Gastroesophageal sphincter (tissue), 4 donors: ENCODE data around the gene SCGB1D1. TPM values are rescaled to one million over a fixed set of nuclear protein-coding genes. Genes with fewer than 3 reads are reported as not detected.

Source experiments
- ATAC-seq: fragments of 150-250 bp; one replicate; pipeline ENCODE4 v1.9.1; 2016; ENCODE audit warnings: mild to moderate bottlenecking, moderate library complexity
- H3K27ac ChIP-seq, 4 donors: fragments of 200-600 bp; sonication (generic) in 3 of 4; 1 replicate in 3 of 4; 2 replicates in 1 of 4; pipeline ENCODE4 v1.5.1; 2016 to 2019
- H3K27me3 ChIP-seq: fragments of 200-600 bp; sonication (generic); one replicate; pipeline ENCODE4 v1.5.1; 2019
- H3K36me3 ChIP-seq, 2 donors: fragments of 200-600 bp; sonication (generic); one replicate each; pipeline ENCODE4 v1.5.1; 2019; ENCODE audit warnings: control low read depth in 1 of 2
- H3K4me1 ChIP-seq, 3 donors: fragments of 200-600 bp; sonication (generic); 1 replicate in 2 of 3; 2 replicates in 1 of 3; pipeline ENCODE4 v1.5.1; 2016 to 2019; ENCODE audit warnings: control low read depth in 2 of 3
- H3K4me3 ChIP-seq, 2 donors: fragments of 200-600 bp; sonication (generic); one replicate each; pipeline ENCODE4 v1.5.1; 2019; ENCODE audit warnings: mild to moderate bottlenecking in 1 of 2, moderate library complexity in 1 of 2
- H3K9me3 ChIP-seq, 3 donors: fragments of 200-600 bp; sonication (generic); one replicate each; pipeline ENCODE4 v1.5.1; 2017 to 2019; ENCODE audit warnings: control low read depth in 2 of 3
- EP300 ChIP-seq: sonication (generic); formaldehyde crosslinking; IDR thresholded peaks from one replicate; pipeline ENCODE4 v1.6.1; 2017; ENCODE audit warnings: antibody characterized with exemption, mild to moderate bottlenecking
- POLR2A ChIP-seq, 2 donors: fragments of 450-650 bp; IDR thresholded peaks; one replicate each; pipeline ENCODE4 v1.6.1; 2017; ENCODE audit warnings: antibody characterized with exemption in 2 of 2, mild to moderate bottlenecking in 2 of 2, moderate library complexity in 1 of 2
- POLR2AphosphoS5 ChIP-seq: sonication (generic); formaldehyde crosslinking; IDR thresholded peaks from one replicate; pipeline ENCODE4 v1.6.1; 2017; ENCODE audit warnings: antibody characterized with exemption
- WGBS, 2 donors: methylation state at CpG; one replicate each; pipeline ENCODE4 v1.1.5; 2018; ENCODE audit warnings: low coverage in 1 of 2; 5-methylcytosine and 5-hydroxymethylcytosine counted together
- total RNA-seq, 4 donors: library from RNA; depleted of rRNA; stranded (reverse); fragments of >200 nt; gene quantifications; one replicate each; pipeline ENCODE4 v1.1.0, GENCODE V29; 2016
- TF ChIP-seq, protein P1 (sequence below), 4 experiments: fragments of 200-600 bp in 2 of 4; fragments of 450-650 bp in 2 of 4; sonication (generic) in 1 of 4; IDR thresholded peaks; one replicate each; pipeline ENCODE4 v1.5.1; 2017 to 2019; ENCODE audit warnings: antibody characterized with exemption in 4 of 4, mild to moderate bottlenecking in 2 of 4, moderate library complexity in 2 of 4

Gene SCGB1D1
- total RNA-seq, 4 donors from 2014 or later = not detected

DNA sequence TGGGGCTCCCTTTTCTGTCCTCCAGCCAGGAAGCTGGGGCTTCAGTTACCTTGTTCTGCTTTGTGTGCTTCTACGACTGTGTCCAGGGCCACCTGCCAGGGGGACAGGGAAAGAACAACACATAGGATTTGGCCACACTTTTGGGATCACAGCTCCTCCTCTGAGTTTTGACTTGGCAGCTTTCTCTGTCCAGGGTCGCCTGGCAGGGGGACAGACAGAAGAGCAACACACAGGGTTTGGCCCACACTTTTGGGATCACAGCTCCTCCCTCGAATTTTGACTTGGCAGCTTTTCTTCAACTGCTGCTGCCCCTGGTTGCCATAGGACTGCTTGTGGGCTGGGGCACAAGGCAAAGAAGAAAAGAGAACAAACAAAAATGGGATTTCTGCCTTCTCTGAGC is 47.1 kb upstream of the SCGB1D1 start:
- Histone ChIP-seq H3K4me1 (no peaks in the 10 kb centered on the region), H3K27me3 (no peaks in the 10 kb centered on the region), H3K36me3 (peaks cover 0 to 99% of the 10 kb centered on the region in 2 donors), H3K4me3 (no peak overlapping the region), H3K9me3 (no peaks in the 10 kb centered on the region), H3K27ac (no peak overlapping the region)
- WGBS, 2 donors = 40 to 50% methylated on average over 1 of the region's 3 CpGs
- ATAC-seq = no peak
- TF ChIP-seq, protein P1, sequence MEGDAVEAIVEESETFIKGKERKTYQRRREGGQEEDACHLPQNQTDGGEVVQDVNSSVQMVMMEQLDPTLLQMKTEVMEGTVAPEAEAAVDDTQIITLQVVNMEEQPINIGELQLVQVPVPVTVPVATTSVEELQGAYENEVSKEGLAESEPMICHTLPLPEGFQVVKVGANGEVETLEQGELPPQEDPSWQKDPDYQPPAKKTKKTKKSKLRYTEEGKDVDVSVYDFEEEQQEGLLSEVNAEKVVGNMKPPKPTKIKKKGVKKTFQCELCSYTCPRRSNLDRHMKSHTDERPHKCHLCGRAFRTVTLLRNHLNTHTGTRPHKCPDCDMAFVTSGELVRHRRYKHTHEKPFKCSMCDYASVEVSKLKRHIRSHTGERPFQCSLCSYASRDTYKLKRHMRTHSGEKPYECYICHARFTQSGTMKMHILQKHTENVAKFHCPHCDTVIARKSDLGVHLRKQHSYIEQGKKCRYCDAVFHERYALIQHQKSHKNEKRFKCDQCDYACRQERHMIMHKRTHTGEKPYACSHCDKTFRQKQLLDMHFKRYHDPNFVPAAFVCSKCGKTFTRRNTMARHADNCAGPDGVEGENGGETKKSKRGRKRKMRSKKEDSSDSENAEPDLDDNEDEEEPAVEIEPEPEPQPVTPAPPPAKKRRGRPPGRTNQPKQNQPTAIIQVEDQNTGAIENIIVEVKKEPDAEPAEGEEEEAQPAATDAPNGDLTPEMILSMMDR (IDR thresholded peaks at IDR 0.05) = no peak
- TF ChIP-seq POLR2A (IDR thresholded peaks at IDR 0.05) (no peak), POLR2AphosphoS5 (no peak), EP300 (no peak)

DNA sequence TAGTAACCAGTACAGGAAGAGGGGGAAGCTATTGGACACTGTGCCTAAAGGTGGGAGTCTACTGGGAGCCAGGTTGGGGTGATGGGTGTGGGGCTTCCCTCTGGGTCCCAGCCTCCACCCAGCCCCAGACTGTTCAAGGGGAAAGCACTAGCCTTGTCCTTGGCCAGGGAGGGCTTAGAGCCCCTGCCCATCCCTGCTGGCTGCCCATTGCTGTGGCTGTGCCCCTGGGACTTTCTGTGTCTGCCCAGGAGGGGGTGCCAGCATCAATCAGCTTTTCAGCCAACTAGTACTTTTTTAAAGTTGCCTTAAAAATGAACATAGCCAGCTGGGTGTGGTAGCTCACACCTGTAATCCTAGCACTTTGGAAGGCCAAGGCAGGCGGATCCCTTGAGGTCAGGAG is 46.3 kb upstream of the SCGB1D1 start:
- Histone ChIP-seq H3K27ac (no peak overlapping the region), H3K4me3 (no peak overlapping the region), H3K4me1 (no peaks in the 10 kb centered on the region), H3K36me3 (peaks cover 0 to 99% of the 10 kb centered on the region in 2 donors), H3K27me3 (no peaks in the 10 kb centered on the region), H3K9me3 (no peaks in the 10 kb centered on the region)
- no peak for ATAC-seq
- WGBS, 2 donors = no CpG with 5 or more reads among the region's 1 CpG
- TF ChIP-seq POLR2A (IDR thresholded peaks at IDR 0.05) (no peak), EP300 (no peak), POLR2AphosphoS5 (no peak)
- TF ChIP-seq, protein P1 (IDR thresholded peaks at IDR 0.05) = no peak

DNA sequence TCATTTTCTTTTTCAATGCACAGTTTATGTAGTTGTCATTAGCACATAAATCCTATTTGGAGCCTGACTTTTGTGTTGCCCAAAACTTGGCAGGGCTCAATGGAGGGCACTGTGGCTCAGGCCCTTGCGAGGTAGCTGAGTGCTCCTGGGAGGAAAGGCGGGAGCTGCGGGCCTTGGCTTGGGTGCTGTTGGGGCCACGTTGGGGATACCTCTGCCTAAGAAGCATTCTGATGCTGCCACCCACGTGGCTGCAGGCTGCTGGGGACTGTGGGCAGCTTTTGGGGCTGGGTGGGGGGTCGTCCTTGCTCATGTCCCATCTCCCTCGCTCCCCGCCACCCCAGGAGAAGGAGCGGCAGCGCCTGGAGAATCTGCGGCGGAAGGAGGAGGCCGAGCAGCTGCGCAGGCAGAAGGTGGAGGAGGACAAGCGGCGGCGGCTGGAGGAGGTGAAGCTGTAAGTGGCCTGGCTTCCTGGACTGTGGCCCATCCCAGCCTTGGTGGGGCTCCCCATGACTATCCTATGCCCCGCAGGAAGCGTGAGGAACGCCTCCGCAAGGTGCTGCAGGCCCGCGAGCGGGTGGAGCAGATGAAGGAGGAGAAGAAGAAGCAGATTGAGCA is 45.3 kb upstream of the SCGB1D1 start:
- peaks cover 0 to 99% of the 10 kb centered on the region in 2 donors for H3K36me3 ChIP-seq
- H3K4me3 ChIP-seq = no peak overlapping the region
- ATAC-seq = no peak
- H3K4me1 ChIP-seq = no peaks in the 10 kb centered on the region
- H3K9me3 ChIP-seq = no peaks in the 10 kb centered on the region
- TF ChIP-seq, protein P1 (IDR thresholded peaks at IDR 0.05) = no peak
- no peak for TF ChIP-seq POLR2AphosphoS5
- no peak for TF ChIP-seq EP300
- TF ChIP-seq POLR2A (IDR thresholded peaks at IDR 0.05) = no peak
- no peaks in the 10 kb centered on the region for H3K27me3 ChIP-seq
- no peak overlapping the region for H3K27ac ChIP-seq
- WGBS, 2 donors = 98% methylated on average over 7 of the region's 24 CpGs; no CpG with 5 or more reads in 1 of the 2 donors

DNA sequence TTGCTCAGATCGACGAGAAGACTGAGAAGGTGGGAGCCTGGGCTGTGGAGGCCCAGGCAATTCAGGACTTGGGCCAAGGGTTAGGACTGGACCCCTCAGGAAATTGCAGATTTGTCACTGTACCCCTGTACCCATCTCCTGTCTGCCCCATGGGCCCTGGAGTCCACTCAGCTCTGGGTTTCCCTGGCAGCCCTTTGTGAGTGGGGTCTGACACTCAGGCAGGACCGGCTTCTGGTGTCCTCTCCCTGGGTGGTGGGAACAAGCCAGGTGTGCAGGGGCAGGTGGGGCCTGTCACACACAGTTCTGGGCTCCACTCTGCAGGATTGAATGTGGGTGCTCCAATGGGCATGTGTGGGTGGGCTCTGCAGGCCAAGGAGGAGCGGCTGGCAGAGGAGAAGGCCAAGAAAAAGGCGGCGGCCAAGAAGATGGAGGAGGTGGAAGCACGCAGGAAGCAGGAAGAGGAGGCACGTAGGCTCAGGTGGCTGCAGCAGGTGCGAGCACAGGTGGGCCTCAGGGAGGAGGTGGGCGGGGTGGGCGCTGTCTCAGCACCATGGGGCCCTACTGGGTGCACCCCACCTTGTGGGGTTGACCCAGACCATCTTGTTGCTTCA is 44.6 kb upstream of the SCGB1D1 start:
- no peaks in the 10 kb centered on the region for H3K4me1 ChIP-seq
- H3K27me3 ChIP-seq = no peaks in the 10 kb centered on the region
- no peak overlapping the region for H3K27ac ChIP-seq
- no peaks in the 10 kb centered on the region for H3K9me3 ChIP-seq
- 91 to 95% methylated on average over 6 to 7 of the region's 11 CpGs for WGBS, 2 donors
- no peak for ATAC-seq
- H3K4me3 ChIP-seq = no peak overlapping the region
- TF ChIP-seq POLR2AphosphoS5 (no peak), EP300 (no peak), POLR2A (IDR thresholded peaks at IDR 0.05) (no peak)
- TF ChIP-seq, protein P1 (IDR thresholded peaks at IDR 0.05) = no peak
- H3K36me3 ChIP-seq = peaks cover 0 to 99% of the 10 kb centered on the region in 2 donors
